ENCODE measurements around the gene ADGRG3.

ADGRG3 gene

GRCh38 chr16:57679767-57680482 lies 11.8 kb downstream of the ADGRG3 start:
- no peak for DNase-seq (ENCODE audit: low read depth, low spot score)

- no peak for DNase-seq (ENCODE audit: low read depth, low spot score)
Measured at GRCh38 chr16:57680842-57681375, 12.8 kb downstream of the ADGRG3 start.

- no peak for DNase-seq (ENCODE audit: low read depth, low spot score)
Measured at GRCh38 chr16:57681950-57682728, 14.0 kb downstream of the ADGRG3 start.

GRCh38 chr16:57682809-57683635 lies 14.9 kb downstream of the ADGRG3 start:
- DNase-seq (ENCODE audit: low read depth, low spot score): no peak

GRCh38 chr16:57683636-57684545 lies 15.8 kb downstream of the ADGRG3 start:
- DNase-seq (ENCODE audit: low read depth, low spot score): no peak

- DNase-seq (ENCODE audit: low read depth, low spot score): no peak
Measured at GRCh38 chr16:57684626-57685358, 16.7 kb downstream of the ADGRG3 start.

- DNase-seq (ENCODE audit: low read depth, low spot score): no peak
Measured at GRCh38 chr16:57685633-57686032, 17.5 kb downstream of the ADGRG3 start.

GRCh38 chr16:57686577-57686976 lies 18.5 kb downstream of the ADGRG3 start:
- DNase-seq (ENCODE audit: low read depth, low spot score): no peak

GRCh38 chr16:57687363-57687929 lies 19.3 kb downstream of the ADGRG3 start:
- DNase-seq (ENCODE audit: low read depth, low spot score): no peak

GRCh38 chr16:57688487-57688986 lies 20.4 kb downstream of the ADGRG3 start:
- DNase-seq (ENCODE audit: low read depth, low spot score): no peak

GRCh38 chr16:57688987-57689761 lies 21.1 kb downstream of the ADGRG3 start:
- no peak for DNase-seq (ENCODE audit: low read depth, low spot score)

- no peak for DNase-seq (ENCODE audit: low read depth, low spot score)
Measured at GRCh38 chr16:57689762-57690558, 21.9 kb downstream of the ADGRG3 start.

- no peak for DNase-seq (ENCODE audit: low read depth, low spot score)
Measured at GRCh38 chr16:57690782-57691471, 22.8 kb downstream of the ADGRG3 start.

- DNase-seq (ENCODE audit: low read depth, low spot score): no peak
Measured at GRCh38 chr16:57692636-57693035, 24.5 kb downstream of the ADGRG3 start.

GRCh38 chr16:57693550-57693949 lies 25.4 kb downstream of the ADGRG3 start:
- no peak for DNase-seq (ENCODE audit: low read depth, low spot score)

- DNase-seq (ENCODE audit: low read depth, low spot score): no peak
Measured at GRCh38 chr16:57694231-57694724, 26.2 kb downstream of the ADGRG3 start.
